Activated B cell treated with CpG ODN at 0.5 μM for 24 hours (primary cell): ENCODE measurements around the gene SERBP1. TPM values are rescaled to one million over a fixed set of nuclear protein-coding genes. Genes with fewer than 3 reads are reported as not detected.

Experiments used
- ATAC-seq: fragments of 200-7000 bp; cut with Tn5 transposase; one replicate; pipeline ENCODE4 v1.10.0; 2021; ENCODE audit warnings: low read depth, mild to moderate bottlenecking, moderate library complexity
- CTCF ChIA-PET: fragments of 350-600 bp; sonication (Branson Sonifier 250); formaldehyde crosslinking; loops from one replicate; lab custom pipeline; 2021; ENCODE audit warnings: antibody characterized with exemption; lab: Charles Lee
- POLR2A ChIA-PET: fragments of 350-600 bp; sonication (Branson Sonifier 250); formaldehyde crosslinking; loops from one replicate; lab custom pipeline; 2021; ENCODE audit warnings: antibody characterized with exemption; lab: Charles Lee
- DNase-seq: peaks from one replicate; pipeline ENCODE4 v3.0.0; 2022
- H3K27ac Mint-ChIP-seq: one replicate; pipeline ENCODE4 v1.8.0; 2020; ENCODE audit warnings: mixed read lengths
- H3K27me3 Mint-ChIP-seq: one replicate; pipeline ENCODE4 v1.8.0; 2021; ENCODE audit warnings: mixed read lengths
- H3K36me3 Mint-ChIP-seq: one replicate; pipeline ENCODE4 v1.8.0; 2021; ENCODE audit warnings: low read depth, mixed read lengths
- H3K4me1 Mint-ChIP-seq: one replicate; pipeline ENCODE4 v1.8.0; 2021; ENCODE audit warnings: mixed read lengths
- H3K4me3 Mint-ChIP-seq: one replicate; pipeline ENCODE4 v1.8.0; 2020; ENCODE audit warnings: mild to moderate bottlenecking, mixed read lengths
- H3K9me3 Mint-ChIP-seq: one replicate; pipeline ENCODE4 v1.8.0; 2020; ENCODE audit warnings: mixed read lengths
- CTCF ChIP-seq: fragments of 200-600 bp; IDR thresholded peaks from one replicate; pipeline ENCODE4 v1.8.0; 2022; ENCODE audit warnings: antibody characterized with exemption, mild to moderate bottlenecking
- intact Hi-C: fragments of 100-400 bp; cut with micrococcal nuclease; formaldehyde crosslinking; loops from one replicate; pipeline ENCODE4 v1.15.1; 2024
- total RNA-seq: library from RNA; stranded (reverse); gene quantifications from 2 replicates; pipeline ENCODE4 v1.2.3, GENCODE V29; 2022

SERBP1 gene
- total RNA-seq, 1 donor from 2014 or later, result 222 TPM

DNA sequence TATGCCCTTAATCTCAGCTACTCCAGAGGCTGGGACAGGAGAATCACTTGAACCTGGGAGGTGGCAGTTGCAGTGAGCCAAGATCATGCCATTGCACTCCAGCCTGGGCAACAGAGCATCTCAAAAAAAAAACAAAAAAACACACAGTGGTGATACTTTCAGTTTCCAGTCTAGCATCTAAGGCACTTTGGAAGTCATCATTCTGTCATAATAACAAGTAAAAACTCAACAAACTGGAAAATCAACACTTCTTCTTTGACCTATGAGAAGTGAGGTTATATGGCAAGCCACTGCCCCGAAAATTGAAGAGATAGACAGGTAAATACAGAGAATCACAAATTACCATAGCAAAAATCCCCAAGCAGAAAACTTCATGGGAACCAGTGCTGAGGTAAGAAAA is 70.6 kb downstream of the SERBP1 start:
- intact Hi-C loops, result no loop called here
- CTCF ChIA-PET, result no interaction called here
- Mint-ChIP-seq H3K4me3 (no peak overlapping the region), H3K27ac (no peak overlapping the region), H3K36me3 (no peaks in the 10 kb centered on the region), H3K4me1 (no peaks in the 10 kb centered on the region), H3K9me3 (no peaks in the 10 kb centered on the region), H3K27me3 (no peaks in the 10 kb centered on the region)
- no peak for ATAC-seq
- POLR2A ChIA-PET, result no interaction called here
- no peak for TF ChIP-seq CTCF
- no peak for DNase-seq

Other genes starting within 250 kb of the SERBP1 start
- gene IL12RB2, start 122.5 kb downstream of the SERBP1 start, total RNA-seq, result 0.98 and 1.1 TPM in 2 replicates